ENCODE data around the gene ERRFI1.

DNA sequence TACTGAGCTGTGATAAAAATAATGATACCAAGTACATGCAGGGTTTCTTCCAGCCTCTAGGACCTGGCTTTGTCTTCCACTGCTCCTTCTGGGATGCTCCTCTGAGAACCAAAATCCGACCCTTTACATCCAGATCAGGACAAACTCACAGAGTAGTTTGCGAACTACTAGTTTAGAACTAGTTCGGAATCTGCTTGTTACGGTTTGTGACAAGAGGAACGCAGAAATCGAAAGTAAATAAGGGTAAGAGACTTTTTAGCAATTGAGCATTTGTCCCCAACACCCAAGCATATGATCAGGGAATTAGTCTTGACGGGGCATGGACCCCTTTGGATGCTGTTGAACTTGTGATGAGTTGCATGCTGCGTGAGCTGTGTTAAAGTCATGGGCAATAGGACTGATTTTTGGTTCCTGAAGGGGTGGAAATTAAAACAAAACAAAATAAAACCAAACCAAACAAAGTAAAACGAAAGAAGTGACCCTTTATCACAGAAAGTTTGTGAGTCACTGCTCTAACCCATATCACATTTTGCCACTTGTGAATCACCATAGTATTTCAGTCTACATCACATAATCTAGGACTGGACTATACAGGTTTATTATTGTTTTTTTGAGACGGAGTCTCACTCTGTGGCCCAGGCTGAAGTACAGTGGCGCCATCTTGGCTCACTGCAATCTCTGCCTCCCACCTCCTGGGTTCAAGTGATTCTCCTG, 35.7 kb upstream of the ERRFI1 start:
- no peak for TF ChIP-seq ZNF121 (CRISPR knock-in tag; IDR thresholded peaks at IDR 0.05)
- TF ChIP-seq, protein P1, sequence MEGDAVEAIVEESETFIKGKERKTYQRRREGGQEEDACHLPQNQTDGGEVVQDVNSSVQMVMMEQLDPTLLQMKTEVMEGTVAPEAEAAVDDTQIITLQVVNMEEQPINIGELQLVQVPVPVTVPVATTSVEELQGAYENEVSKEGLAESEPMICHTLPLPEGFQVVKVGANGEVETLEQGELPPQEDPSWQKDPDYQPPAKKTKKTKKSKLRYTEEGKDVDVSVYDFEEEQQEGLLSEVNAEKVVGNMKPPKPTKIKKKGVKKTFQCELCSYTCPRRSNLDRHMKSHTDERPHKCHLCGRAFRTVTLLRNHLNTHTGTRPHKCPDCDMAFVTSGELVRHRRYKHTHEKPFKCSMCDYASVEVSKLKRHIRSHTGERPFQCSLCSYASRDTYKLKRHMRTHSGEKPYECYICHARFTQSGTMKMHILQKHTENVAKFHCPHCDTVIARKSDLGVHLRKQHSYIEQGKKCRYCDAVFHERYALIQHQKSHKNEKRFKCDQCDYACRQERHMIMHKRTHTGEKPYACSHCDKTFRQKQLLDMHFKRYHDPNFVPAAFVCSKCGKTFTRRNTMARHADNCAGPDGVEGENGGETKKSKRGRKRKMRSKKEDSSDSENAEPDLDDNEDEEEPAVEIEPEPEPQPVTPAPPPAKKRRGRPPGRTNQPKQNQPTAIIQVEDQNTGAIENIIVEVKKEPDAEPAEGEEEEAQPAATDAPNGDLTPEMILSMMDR (IDR thresholded peaks at IDR 0.05) = no peak
- no peak for TF ChIP-seq CREM (CRISPR knock-in tag; IDR thresholded peaks at IDR 0.05)
- TF ChIP-seq ESRRA (CRISPR knock-in tag; IDR thresholded peaks at IDR 0.05; ENCODE audit: borderline replicate concordance) = no peak
- TF ChIP-seq CBFB (CRISPR knock-in tag; IDR thresholded peaks at IDR 0.05; ENCODE audit: low read depth) = no peak

Data from WTC11 (cell line).